Measurements from ENCODE around the gene GDPD5.
"Not testable (repeated sequence)": the region's sequence is repeated elsewhere in the genome, so short reads cannot be mapped to it uniquely, and the experiment has no call there.

GDPD5 gene

DNA sequence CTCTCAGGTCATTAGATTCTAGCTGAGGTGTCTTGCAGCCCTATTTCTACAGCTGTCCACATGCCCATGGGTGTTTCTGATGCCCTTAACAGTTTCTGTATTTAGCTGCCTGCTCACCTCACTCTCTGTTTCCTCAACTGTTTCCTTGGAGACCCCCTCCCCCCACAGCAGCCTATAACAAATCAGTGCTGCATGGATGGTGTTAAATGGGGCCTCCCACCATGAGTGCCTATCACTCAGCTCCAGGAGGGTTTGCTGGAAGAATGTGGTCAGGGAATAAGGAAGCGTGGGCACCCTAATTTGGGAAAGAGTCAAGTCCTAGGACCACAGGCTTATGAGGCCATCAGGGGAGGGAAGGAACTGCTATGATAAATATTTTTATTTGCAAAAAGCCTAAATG, 101.3 kb downstream of the GDPD5 start:
- DNase-seq, result no peak

DNA sequence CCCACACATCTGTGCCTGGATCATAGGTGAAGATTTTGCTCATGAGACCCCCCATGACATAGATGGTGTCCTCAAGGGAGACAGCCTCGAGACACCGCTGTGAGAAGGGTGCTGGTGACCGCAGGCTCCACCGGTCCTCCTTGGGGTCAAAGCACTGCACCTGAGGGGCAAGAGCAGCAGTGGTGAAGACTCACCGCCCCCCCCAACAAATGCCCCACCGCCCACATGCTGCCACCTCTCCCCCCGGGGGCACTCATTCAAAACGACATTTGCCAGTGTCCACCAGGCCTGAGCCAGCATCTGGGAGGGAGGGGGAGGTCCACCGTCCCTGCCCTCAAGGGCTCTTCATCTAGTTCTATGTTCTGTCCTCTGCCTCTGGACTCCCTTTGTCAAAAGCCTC, 102.0 kb downstream of the GDPD5 start:
- DNase-seq, result no peak

DNA sequence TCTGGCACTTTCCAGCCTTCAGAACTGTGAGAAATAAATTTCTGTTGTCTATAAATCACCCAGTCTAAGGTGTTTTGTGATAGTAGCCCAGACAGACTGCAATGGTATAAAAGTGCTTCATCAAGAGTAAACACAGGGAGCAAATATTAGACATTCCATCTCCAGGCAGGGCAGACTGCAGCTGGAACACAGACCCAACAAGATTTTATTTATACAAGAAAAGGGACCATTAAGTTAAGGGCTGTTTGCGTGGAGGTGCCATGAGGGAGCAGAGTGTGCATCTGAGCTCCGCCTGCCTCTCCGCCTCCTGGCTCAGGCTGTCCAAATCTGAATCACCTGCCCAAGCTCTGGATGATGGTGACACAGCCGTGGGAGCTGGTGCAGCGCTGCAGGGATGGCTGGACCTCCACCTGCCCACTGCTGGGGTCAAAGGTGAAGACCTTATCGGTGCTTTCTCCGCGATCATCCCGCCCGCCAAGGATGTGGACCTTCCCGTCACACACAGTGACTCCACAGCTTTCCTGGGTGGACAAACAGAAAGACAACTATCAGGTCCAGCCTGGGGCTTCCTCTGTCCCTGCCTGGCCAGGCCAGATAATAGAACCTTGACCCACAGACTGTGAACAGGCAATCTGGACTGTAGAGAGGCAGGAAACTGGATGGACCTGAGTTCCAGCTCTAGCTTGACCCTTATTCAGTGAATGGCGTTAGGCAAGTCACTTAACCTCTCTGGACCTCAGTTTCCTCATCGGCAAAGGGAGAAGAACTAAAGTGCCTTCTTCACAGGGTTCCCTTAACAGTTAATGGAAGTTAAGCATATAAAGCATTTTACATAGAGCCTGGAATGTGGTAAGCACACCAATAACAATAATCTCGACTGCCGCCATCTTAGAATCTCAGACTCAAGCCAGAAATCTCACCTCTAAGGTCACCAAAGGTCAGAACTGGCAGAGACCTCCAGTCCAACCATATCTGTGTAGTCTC, 103.2 kb downstream of the GDPD5 start:
- no peak for DNase-seq

DNA sequence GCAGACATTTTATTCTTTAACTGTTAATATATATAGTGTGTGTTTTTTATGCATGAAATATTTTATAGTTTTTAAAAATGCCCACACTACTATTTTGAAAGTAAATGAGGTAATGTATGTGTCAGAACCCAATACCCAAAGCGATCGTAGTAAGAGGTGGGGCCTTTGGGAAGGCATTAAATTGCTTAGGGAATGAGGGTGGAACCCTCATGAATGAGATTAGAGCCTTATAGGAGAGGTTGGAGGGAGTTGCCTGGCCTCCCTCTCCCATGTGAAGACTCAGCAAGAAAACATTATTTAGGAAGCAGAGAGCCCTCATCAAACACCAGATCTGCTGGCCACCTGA, 103.9 kb downstream of the GDPD5 start:
- DNase-seq, result no peak

DNA sequence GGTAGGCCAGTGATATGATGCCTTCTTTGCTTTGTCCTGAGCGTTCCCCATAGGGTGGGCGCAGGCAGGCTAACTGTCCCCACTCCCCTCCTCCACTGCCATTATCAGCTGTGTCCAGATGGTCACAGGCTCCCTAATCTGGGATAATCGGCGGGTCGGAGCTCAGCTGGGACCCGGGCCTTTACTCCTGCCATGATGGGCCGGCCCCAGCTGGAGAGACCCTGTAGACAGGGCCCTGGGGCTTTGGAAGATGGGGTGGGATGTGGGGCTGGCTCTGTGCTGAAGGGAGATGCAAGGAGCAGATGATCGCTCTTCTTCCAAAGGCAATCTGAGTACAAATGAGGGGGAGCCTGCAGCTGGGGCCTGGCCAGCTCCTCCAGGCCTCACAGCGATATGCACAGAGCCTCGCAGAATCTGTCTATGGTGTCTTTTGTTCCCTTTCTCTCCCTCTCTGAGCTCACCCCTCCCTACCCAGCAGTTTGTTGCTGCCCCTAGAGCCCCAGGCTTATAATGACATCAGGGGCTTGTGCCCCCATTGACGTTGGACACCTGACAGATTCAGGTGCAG, 104.6 kb downstream of the GDPD5 start:
- DNase-seq, result no peak

DNA sequence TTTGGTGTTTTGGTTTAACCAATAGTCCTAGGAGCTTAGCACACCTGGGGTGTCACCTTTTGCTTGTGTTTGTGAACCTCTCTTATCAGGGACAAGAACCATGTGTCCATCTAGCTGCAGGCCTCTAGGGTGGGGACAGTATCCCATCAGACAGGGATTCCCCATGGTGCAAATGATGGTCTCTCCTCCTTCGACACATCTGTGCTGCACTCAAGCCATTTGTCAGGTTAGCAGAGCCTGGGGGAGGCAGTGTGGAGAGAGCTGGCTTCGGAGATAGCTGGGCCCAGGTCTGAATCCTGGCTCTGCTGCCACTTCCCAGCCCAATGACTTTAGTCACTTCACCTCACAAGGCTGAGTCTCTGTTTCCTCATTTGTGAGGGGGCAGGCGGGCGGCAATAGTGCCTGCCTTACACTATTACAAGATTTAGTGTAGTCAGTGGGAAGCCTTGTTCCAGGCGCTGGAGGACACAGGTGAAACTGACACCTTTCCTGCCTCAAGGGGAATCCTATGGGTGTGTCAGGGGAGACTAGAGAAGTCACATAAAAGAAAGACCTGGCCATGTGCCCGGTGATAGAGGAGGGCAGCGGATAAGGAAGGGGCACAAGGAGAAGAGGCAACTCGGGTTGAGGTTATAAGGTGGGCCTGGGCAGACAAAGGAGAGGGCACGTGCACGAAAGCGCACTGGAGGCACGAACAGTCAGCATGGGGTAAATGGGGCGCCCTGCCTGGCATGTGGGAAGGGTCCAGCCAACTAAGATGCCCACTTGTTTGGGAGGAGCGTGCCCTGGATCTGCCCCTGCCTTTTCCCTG, 105.3 kb downstream of the GDPD5 start:
- no peak for DNase-seq

DNA sequence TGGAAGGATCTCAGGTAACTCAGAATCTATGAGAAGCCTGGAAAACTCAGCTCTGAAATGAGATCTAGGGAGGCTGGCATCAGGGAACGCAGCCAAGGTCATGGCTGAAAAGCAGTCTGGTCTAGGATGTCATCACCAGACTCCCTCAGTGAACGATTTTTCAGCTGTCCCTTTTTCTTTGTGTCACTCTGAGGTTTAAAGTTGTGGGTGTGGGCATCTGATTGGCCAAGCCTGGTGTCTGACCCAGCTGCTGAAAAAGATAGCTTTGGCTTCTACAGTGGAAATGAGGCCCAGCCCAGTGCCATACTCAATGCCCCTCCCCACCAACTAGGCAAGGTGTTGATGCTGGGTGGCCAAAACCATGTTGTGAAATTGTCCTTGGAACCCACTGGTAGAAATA, 111.9 kb downstream of the GDPD5 start:
- no peak for DNase-seq

DNA sequence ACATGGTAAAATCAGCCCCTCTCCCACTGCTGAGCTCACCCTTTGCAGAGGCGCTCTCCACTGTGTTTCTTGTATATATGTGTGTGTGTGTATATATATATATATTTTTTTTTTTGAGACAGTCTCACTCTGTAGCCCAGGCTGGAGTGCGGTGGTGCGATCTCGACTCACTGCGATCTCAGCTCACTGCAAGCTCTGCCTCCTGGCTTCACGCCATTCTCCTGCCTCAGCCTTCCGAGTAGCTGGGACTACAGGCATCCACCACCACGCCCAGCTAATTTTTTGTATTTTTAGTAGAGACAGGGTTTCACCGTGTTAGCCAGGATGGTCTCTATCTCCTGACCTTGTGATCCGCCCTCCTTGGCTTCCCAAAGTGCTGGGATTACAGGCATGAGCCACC, 112.6 kb downstream of the GDPD5 start:
- not testable (repeated sequence) for DNase-seq

DNA sequence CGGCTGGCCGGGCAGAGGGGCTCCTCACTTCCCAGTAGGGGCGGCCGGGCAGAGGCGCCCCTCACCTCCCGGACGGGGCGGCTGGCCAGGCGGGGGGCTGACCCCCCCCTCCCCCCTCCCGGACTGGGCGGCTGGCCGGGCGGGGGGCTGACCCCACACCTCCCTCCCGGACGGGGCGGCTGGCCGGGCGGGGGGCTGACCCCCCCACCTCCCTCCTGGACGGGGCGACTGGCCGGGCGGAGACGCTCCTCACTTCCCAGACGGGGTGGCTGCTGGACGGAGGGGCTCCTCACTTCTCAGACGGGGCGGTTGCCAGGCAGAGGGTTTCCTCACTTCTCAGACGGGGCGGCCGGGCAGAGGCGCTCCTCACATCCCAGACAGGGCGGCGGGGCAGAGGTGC, 115.8 kb downstream of the GDPD5 start:
- not testable (repeated sequence) for DNase-seq

DNA sequence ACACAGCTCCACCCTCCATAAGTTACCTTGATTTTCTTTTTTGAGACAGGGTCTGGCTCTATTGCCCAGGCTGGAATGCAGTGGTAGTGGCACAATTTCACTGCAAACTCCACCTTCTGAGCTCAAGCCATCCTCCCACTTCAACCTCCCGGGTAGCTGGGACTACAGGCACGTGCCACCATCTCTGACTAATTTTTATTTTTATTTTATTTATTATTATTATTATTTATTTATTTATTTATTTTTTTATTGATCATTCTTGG, 116.9 kb downstream of the GDPD5 start:
- no peak for DNase-seq

DNA sequence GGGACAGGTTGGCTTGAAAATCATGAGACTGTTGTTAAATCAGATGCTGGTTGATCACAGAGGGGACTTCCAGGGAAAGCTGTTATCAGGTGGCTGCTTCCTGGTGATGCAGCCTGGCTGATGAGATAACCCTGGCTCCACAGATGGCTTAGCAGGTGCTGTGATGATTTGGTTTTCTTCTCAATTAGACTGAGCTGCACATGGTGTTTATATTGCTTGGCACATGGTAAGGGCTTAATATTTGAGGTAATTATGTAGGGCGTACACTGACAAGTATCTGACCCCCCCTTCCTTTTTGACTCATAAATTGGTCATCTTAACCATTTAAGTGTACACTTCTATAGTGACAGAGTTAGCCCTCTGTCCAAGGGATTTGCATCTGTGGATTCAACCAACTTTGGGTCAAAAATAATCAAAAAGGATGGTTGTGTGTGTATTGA, 119.4 kb downstream of the GDPD5 start:
- DNase-seq, result no peak

DNA sequence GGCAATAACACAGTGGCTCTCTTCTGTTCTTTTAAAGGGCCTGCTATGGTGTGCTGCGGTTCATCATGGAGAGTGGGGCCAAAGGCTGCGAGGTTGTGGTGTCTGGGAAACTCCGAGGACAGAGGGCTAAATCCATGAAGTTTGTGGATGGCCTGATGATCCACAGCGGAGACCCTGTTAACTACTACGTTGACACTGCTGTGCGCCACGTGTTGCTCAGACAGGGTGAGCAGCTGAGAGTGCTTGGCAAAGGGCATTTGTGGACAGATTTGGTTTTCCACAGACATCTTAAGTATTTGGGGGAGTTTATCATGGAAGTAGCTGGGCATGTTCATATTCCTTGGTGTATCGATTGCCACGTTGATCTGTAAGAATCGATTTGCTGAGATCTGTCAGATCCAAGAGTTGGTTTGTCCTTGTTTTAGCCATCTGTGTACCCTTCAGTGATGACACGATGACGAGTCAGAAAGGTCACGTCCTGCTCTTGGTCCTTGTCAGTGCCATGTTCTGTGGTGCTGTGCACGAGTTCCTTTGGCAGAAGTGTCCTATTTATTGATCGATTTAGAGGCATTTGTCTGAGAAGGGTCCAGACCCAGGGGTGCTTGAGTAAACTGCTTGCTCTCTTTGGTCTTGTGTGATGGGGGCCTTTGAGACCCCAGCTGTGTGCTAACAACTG, 121.6 kb downstream of the GDPD5 start:
- peak in 1 of 2 experiments; percentile 29 for DNase-seq

DNA sequence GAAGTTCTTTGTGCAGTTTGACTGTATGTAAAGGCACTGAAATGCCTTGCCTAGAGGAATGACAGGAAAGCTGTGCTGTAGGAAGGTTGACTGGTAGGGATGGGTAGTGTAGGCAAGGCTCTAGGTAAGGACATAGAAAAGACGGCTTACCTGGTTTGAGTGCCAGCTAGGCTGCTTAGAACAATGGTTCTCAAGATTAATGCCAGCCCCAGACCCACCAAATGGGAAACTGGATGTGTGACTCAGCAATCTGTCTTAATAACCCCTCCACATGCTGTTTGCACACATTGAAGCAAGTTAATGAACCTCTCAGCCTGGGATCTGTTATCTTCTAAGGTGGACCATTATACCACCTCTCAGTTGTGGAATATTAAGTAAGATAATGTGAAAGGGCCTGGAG, 122.7 kb downstream of the GDPD5 start:
- DNase-seq, result no peak

DNA sequence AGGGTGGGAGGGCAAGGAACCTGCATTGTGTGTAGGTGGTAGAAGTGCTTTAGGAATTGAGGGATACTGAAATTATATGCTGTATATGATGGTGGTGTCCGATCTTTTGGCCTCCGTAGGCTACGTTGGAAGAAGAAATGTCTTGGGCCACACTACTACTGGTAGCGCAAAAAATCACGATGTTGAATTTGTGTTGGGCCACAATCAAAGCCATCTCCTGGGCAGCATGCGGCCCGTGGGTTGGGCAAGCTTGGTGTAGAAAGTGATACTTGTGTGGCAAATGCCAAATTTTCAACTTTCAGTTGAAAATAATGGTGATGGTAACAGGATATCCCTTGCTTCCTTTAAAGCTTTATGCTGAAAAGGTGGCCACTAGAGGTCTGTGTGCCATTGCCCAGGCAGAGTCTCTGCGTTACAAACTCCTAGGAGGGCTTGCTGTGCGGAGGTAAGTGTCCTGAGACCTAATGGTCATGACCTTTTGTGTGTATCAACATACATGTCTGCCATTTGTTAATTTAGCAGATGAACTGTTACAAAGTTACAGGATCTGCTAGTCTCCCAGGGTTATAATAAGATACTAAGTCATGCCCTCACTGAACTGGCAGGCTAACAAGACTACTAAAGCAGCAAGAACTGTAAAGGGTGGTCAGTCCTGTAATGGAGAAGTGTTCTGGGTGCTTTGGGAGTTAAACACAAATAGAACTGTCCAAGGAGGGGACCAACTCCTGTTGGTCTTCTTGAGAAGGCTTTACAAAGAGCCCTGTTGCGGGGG, 123.6 kb downstream of the GDPD5 start:
- no peak for DNase-seq

DNA sequence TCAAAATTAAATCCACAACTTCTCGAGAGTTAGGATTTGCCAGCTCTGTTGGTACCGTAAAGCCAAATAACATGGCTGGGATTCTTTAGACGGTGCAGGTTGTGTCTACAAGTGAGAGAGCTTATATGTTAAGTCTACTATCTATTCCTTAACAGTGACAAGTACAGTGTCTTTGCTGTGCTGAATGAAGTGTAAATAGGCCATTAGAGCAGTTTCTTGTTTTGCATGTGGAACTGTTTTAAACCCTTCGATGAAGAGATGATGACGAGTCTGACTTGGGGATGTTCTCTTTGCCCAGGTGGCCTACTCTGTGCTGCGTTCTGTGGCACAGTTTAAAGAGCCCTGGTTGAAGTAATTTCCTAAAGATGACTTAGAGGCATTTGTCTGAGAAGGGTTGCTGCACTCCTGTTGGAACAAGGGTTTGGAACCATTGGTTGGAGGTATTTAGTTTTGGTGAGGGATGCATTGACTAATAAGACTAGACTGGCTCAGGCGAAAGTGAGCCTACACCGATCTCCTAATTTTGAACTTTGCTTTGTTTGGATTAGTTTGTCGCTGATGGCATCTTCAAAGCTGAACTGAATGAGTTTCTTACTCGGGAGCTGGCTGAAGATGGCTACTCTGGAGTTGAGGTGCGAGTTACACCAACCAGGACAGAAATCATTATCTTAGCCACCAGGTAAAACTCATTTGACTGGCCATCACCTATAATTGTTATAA, 125.4 kb downstream of the GDPD5 start:
- DNase-seq, result no peak

DNA sequence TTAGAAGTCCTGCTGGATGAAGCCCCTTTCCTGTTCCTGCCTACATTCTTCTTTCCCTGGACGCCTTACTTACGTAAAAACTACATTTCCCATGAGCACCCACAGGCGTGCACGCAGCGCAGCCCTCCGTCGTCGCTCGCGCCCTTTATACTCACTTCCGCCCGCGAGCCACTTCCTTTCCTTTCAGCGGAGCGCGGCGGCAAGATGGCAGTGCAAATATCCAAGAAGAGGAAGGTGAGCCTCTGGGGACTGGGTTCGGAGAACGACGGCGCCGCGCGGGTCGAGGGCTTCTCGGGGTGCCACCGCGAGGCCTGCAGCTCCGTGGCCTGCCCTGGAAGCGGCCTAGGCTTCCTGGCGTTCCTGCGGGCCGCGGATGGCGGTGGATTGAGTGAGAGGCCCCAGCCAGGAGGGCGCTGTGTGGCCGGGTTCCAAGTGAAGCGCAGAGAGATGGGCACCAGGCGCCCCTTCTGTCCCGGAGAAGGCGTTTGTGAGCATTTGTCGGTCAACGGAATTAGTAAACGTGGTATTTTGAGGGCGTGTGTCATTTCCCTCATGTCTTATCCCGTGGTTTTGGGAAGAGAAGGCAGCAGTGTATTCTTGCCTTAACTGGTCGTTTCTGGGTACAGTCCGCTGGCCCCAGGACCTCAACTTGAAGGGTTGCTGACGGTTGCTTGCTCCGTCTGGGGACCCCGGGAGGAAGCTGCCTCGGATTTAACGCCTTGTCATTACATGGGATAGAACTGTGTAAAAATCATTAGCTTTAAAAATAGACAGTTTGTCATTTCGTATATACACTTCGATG, 126.2 kb downstream of the GDPD5 start, which contains the start of gene RPS3:
Gene RPS3, plus strand, starts transcription at position 175 of the 802 bp plus-strand sequence. Its CDS starts 30 bp downstream, at position 205.
- peak; percentile 87 to 90 for DNase-seq

DNA sequence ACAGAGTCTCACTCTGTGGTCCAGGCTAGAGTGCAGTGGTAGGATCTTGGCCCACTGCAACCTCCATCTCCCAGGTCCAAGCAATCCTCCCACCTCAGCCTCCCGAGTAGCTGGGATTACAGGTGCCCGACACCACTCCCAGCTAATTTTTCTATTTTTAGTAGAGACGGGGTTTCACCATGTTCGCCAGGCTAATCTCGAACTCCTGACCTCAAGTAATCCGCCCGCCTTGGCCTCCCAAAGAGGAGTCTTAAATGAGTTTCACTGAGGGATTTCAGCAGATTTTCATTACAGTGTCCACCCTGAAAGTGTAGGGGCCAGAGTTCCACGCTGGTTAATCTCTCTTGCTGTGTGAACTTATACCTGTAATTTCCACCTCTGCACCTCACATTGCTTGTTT, 126.8 kb downstream of the GDPD5 start:
- no peak for DNase-seq

DNA sequence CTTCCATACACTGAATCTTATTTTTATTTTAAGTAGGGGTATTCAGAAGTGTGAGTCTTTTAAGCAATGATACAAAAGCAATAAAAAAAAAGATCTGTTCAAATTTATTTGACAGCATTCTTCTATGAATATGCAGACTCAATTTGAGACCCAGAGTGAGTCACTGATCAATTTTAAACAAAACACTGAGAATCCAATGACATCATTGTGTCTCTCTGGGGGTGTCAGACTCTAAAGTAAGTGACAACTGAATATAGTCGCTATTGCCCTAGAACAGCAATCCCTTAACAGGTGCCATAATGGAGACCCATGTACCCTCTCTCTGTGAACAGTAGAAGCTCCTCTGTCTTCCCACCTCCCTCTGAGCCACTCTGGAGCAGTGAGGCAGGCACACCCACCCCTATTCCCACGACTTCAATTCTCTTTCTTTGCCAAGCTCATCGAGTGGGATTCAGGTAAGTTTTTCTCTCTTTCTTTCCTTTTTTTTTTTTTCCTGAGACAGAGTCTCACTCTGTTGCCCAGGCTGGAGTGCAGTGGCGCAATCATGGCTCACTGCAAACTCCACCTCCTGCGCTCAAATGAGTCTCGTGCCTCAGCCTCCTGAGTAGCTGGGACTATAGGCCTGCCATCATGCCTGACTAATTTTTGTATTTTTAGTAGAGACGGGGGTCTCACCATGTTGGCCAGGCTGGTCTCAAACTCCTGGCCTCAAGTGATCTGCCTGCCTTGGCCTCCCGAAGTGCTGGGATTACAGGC, 131.5 kb downstream of the GDPD5 start:
- no peak for DNase-seq

DNA sequence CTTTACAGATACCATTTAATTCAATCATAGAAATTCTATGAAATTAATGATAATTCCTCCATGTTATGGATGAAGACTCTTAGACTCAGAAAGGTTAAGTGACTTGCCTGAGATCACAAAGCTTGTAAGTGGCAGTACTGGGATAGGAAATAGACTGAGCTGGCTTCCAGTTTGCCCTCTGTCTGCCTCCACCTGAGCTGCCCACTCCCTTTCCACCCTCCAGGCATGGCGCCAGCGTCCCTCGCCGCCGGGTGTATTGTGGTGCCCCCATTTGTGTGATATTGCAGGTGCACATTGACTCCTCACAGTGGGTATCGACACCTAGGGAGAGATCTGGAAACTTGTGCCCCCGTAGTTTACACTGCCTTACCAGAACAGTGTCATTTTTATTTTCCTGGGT, 135.8 kb downstream of the GDPD5 start:
- no peak for DNase-seq

DNA sequence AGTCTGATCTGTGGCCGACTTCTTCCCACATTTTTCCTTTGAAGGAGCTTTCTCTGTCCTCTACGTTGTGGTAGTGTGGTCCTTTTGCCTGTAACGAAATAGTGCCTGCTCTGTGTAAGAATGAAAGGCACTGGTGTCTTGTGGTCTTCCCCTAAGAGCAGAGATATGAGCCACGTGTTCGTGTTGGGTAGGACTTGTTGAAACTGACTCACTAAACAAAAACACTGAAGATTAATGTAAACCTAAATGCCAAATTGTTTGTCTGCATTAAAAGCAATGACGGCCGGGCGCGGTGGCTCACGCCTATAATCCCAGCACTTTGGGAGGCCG, 136.5 kb downstream of the GDPD5 start:
- no peak for DNase-seq
